Neutrophil (primary cell): Measurements from ENCODE around the gene SORCS2.

Experiments used
- H3K27ac ChIP-seq: fragments of 200-600 bp; sonication (generic); 2 replicates; pipeline ENCODE4 v1.5.1; 2016; ENCODE audit warnings: mild to moderate bottlenecking, moderate library complexity
- H3K27me3 ChIP-seq: fragments of 200-600 bp; sonication (generic); 2 replicates; pipeline ENCODE4 v1.6.0; 2016; ENCODE audit warnings: mild to moderate bottlenecking
- H3K36me3 ChIP-seq: fragments of 200-600 bp; sonication (generic); 2 replicates; pipeline ENCODE4 v1.5.1; 2017
- H3K4me1 ChIP-seq, 2 experiments: fragments of 200-600 bp in 1 of 2; sonication (generic) in 1 of 2; 1 replicate in 1 of 2; 2 replicates in 1 of 2; pipeline versions ENCODE4 v1.5.1 to v1.6.1; 2013 to 2016; ENCODE audit warnings: low read depth in 1 of 2, low read length in 1 of 2, mild to moderate bottlenecking in 1 of 2, moderate library complexity in 1 of 2; ENCODE audit not compliant: control insufficient read depth in 1 of 2, insufficient read depth in 1 of 2
- H3K4me3 ChIP-seq, 2 experiments: fragments of 200-600 bp in 1 of 2; sonication (generic) in 1 of 2; 1 replicate in 1 of 2; 2 replicates in 1 of 2; pipeline ENCODE4 v1.5.1; 2013 to 2016; ENCODE audit warnings: low read depth in 1 of 2, low read length in 1 of 2, mild to moderate bottlenecking in 1 of 2, moderate library complexity in 1 of 2
- H3K9me3 ChIP-seq: fragments of 200-600 bp; sonication (generic); 2 replicates; pipeline ENCODE4 v1.5.1; 2016
- TF ChIP-seq, protein P1 (sequence below): fragments of 200-600 bp; sonication (generic); IDR thresholded peaks from 2 replicates; pipeline ENCODE4 v1.5.1; 2016; ENCODE audit warnings: antibody characterized with exemption

SORCS2 gene

DNA sequence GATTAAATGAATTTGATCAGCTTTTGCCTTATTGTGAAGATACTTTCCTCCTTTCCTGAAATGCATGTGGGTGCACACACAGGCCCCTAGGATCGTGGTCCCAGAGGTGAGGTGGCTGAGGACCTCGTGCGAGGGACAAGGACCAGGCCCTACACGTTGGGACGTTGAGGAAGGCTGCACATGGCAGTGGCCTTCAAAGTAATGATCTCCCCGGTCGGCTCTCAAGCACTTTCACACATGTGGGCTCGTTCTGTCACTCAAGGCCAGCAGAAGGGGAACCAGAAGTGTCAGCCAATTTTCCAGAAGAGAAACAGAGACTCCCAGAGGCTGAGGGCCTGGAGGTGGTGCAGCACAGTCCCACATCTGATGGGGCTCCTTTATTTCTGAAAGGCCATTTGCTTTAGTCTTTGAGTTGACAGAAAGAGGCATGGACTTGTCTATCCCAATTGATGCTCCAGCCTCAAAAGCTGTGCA, 550.5 kb downstream of the SORCS2 start:
- no peaks in the 10 kb centered on the region for H3K4me1 ChIP-seq
- no peak overlapping the region for H3K27ac ChIP-seq
- no peaks in the 10 kb centered on the region for H3K9me3 ChIP-seq
- no peak overlapping the region for H3K4me3 ChIP-seq
- TF ChIP-seq, protein P1, sequence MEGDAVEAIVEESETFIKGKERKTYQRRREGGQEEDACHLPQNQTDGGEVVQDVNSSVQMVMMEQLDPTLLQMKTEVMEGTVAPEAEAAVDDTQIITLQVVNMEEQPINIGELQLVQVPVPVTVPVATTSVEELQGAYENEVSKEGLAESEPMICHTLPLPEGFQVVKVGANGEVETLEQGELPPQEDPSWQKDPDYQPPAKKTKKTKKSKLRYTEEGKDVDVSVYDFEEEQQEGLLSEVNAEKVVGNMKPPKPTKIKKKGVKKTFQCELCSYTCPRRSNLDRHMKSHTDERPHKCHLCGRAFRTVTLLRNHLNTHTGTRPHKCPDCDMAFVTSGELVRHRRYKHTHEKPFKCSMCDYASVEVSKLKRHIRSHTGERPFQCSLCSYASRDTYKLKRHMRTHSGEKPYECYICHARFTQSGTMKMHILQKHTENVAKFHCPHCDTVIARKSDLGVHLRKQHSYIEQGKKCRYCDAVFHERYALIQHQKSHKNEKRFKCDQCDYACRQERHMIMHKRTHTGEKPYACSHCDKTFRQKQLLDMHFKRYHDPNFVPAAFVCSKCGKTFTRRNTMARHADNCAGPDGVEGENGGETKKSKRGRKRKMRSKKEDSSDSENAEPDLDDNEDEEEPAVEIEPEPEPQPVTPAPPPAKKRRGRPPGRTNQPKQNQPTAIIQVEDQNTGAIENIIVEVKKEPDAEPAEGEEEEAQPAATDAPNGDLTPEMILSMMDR: no peak
- H3K27me3 ChIP-seq: no peaks in the 10 kb centered on the region
- H3K36me3 ChIP-seq: no peaks in the 10 kb centered on the region

DNA sequence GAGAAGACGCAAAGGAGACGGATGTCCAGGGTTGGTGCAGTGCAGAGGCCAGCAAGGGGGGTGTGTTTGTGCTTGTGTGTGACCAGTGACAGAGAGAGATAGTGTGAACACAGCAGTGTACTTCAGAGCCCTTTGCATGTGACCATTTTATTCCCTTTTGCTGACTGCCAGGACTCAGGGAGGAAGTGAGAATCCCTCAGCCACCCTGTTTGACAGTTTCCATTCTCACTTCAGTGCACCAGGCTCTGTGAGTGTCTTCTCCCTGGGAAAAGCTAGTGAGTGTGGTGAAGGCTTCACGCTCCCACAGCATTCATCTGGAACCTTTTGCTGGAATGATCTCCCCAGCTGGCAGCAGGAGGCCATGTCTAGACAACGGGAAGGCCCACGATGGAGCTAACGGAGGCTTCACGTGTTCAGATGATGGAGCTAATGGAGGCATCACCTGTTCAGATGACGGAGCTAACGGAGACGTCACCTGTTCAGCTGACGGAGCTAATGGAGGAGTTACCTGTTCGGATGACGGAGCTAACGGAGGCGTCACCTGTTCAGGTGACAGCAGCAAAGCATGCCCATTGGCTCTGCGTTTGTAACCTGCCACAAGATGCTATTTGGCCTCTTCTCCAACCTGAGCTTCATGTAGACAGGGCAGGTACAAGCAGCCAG, 551.9 kb downstream of the SORCS2 start:
- Histone ChIP-seq H3K36me3 (no peaks in the 10 kb centered on the region), H3K4me1 (no peaks in the 10 kb centered on the region), H3K4me3 (no peak overlapping the region), H3K9me3 (no peaks in the 10 kb centered on the region), H3K27ac (no peak overlapping the region), H3K27me3 (no peaks in the 10 kb centered on the region)
- TF ChIP-seq, protein P1: no peak

DNA sequence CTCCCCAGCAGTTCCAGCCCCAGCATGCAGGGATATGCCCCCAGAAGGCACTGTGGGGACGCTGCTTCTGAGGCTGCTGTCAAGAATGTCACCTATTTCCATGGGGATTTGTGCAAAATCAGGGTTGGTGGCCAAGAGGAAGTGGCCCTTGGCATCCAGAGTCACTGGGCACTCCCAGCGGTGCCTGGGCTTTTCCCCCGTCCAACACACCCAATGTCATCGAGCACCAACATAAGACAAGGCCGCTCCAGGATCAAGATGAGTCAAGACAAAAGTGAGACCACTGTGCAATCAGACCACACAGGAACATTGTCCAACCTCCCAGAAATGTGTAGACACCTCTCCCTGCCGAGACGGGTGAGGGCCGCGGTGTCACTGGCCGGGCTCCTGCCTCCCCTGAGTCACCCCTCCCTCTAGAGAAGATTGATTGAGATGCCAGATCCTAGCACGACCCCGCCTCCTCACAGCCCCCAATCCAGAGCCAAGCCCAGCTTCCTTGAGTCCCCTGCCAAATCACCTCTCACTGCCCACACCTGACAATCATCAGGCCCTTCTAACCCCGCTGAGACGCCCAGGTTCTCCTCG, 553.1 kb downstream of the SORCS2 start:
- H3K36me3 ChIP-seq: no peaks in the 10 kb centered on the region
- H3K9me3 ChIP-seq: no peaks in the 10 kb centered on the region
- H3K4me3 ChIP-seq: no peak overlapping the region
- no peaks in the 10 kb centered on the region for H3K4me1 ChIP-seq
- no peak overlapping the region for H3K27ac ChIP-seq
- TF ChIP-seq, protein P1: no peak
- H3K27me3 ChIP-seq: no peaks in the 10 kb centered on the region

DNA sequence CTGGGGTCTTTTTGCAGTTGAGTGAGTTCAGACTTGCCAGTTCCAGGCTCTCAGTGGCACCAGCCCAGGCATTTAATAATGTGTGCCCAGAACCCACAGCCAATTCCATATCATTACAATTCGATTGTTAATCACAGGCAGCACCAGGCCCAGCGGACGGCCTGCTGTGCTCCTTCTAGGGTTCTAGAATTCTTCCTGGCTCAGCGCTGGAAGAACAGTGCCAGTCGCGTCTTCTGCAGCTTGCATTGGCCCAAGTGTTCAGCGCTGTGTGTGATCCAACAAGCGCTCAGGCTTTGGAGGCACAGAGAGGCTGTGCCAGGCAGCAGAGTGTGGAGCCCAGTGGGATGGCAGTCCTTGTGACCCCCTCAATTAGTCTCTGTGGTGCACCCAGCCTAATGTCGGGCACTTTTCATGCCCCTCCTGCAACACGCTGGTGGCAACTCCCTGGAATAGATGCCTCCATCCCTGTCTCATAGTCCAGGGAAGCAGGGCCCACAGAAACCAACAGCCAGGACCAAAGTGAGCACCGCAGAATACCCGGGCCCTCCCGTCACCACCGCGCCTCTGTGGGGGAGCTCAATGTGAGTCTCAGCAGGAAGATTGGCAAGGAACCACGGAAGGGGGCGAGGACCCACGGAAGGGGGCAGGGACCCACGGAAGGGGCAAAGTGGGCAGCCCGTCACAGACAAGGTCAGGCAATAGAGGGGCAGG, 554.2 kb downstream of the SORCS2 start:
- H3K27ac ChIP-seq: no peak overlapping the region
- TF ChIP-seq, protein P1: no peak
- H3K27me3 ChIP-seq: no peaks in the 10 kb centered on the region

DNA sequence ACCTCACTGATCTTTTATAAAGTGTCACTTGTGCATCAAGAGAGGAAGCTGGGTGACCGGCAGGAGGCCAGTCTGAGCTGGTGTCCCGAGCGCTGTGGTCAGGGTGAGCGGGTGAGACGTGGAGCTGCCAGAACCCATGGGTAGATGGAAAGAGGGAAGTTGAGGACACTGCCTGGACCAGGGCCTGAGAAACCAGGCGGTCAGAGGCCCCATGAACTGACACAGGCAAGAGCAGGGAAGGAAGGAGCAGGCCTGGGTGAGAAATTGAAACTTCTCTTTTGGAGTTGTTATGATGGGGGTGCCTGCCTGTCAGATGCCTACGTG, 554.7 kb downstream of the SORCS2 start:
- no peaks in the 10 kb centered on the region for H3K4me1 ChIP-seq
- H3K36me3 ChIP-seq: no peaks in the 10 kb centered on the region
- no peaks in the 10 kb centered on the region for H3K27me3 ChIP-seq
- H3K27ac ChIP-seq: no peak overlapping the region
- H3K4me3 ChIP-seq: no peak overlapping the region
- H3K9me3 ChIP-seq: no peaks in the 10 kb centered on the region
- TF ChIP-seq, protein P1: no peak

More for the DNA sequence above, 554.2 kb downstream of the SORCS2 start:
- Histone ChIP-seq H3K4me1 (no peaks in the 10 kb centered on the region), H3K9me3 (no peaks in the 10 kb centered on the region), H3K36me3 (no peaks in the 10 kb centered on the region), H3K4me3 (no peak overlapping the region)
